ENCODE results near the gene ZNF217. TPM values are rescaled to one million over a fixed set of nuclear protein-coding genes. Genes with fewer than 3 reads are reported as not detected.

Gene ZNF217
- total RNA-seq, 1 donor from 2014 or later = 40.8 TPM

DNA sequence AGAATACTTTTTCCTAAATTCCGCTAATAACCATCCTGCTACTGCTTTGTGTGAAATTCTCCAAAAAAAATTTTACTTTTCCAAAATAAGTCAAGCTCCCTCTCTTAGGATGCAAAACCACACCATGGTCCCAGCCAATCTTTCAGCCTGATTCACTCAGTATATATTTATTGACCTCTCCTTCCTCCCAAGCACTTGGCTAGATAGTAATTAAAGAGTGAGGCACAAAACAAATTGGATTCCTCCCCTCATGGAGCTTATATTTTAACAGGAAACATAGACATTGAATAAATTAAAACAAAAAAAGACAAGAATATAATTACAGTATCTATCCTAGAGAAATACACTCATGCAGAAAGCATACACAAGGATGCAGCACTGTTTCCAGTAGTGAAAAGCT is 9.0 kb upstream of the ZNF217 start:
- no peak for TF ChIP-seq CTCF (IDR thresholded peaks at IDR 0.05; ENCODE audit: insufficient read depth, low read length, poor library complexity, severe bottlenecking)
- no peak for DNase-seq (ENCODE audit: low read depth)
- Histone ChIP-seq H3K36me3 (ENCODE audit: control insufficient read depth, insufficient read depth, low read length) (no peaks in the 10 kb centered on the region), H3K4me3 (ENCODE audit: low read depth, low read length) (no peak overlapping the region), H3K27me3 (ENCODE audit: control insufficient read depth, insufficient read depth, low read length) (no peaks in the 10 kb centered on the region)

DNA sequence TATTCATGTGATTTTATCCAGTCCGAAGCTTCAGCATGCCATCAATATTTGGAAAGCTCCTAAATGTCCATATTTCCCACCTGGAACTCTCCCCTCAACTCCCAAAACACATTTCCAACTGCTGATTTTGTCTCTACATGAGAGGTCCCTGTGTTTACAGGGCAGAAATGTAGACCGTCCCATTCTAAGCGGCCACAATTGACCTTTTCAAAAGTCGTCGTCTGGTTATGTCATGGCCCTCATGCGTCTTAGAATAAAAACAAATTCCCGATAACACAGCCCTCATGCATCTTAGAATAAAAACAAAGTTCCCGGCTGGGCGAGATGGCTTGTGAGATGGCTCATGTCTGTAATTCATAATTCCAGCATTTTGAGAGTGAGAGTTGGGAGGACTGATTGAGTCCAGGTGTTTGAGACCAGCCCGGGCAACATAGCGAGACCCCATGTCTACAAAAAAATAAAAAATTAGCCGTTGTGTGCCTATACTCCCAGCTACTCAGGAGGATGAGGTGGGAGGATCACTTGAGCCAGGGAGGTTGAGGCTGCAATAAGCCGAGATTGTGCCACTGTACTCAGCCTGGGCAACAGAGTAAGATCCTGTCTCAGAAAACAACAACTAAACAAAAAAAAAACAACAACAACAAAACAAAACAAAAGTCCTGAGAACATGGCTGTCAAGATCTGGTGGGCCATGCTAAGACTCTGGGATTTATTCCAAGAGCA is 6.4 kb upstream of the ZNF217 start:
- Histone ChIP-seq H3K27me3 (ENCODE audit: control insufficient read depth, insufficient read depth, low read length) (no peaks in the 10 kb centered on the region), H3K36me3 (ENCODE audit: control insufficient read depth, insufficient read depth, low read length) (no peaks in the 10 kb centered on the region)
- TF ChIP-seq CTCF (IDR thresholded peaks at IDR 0.05; ENCODE audit: insufficient read depth, low read length, poor library complexity, severe bottlenecking) = no peak

DNA sequence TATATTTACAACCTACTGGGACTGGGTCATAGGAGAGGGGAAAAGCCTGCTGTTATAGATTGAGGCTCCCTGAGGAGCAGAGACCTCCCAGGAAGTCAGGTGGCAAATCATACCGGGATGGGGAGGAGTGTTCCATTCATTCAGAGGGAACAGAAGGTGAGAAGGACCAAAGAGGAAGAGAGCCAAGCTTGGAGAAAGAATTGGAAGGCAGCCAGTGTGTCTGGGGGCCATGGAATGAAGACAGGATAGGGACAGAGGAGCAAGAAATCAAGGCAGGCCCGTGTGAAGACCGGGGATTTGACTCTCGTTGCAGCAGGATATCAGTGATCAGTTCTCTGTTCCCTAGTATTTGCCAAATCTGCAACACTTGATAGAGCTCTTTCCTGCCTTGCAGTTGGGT is 5.7 kb upstream of the ZNF217 start:
- H3K4me3 ChIP-seq (ENCODE audit: low read depth, low read length) = no peak overlapping the region
- H3K27me3 ChIP-seq (ENCODE audit: control insufficient read depth, insufficient read depth, low read length) = no peaks in the 10 kb centered on the region
- TF ChIP-seq CTCF (IDR thresholded peaks at IDR 0.05; ENCODE audit: insufficient read depth, low read length, poor library complexity, severe bottlenecking) = no peak
- H3K36me3 ChIP-seq (ENCODE audit: control insufficient read depth, insufficient read depth, low read length) = no peaks in the 10 kb centered on the region
- no peak for DNase-seq (ENCODE audit: low read depth)

More for the DNA sequence above, 6.4 kb upstream of the ZNF217 start:
- DNase-seq (ENCODE audit: low read depth) = no peak
- no peak overlapping the region for H3K4me3 ChIP-seq (ENCODE audit: low read depth, low read length)

- DNase-seq (ENCODE audit: low read depth) = no peak
- H3K36me3 ChIP-seq (ENCODE audit: control insufficient read depth, insufficient read depth, low read length) = no peaks in the 10 kb centered on the region
- H3K27me3 ChIP-seq (ENCODE audit: control insufficient read depth, insufficient read depth, low read length) = no peaks in the 10 kb centered on the region
- H3K4me3 ChIP-seq (ENCODE audit: low read depth, low read length) = no peak overlapping the region
- TF ChIP-seq CTCF (IDR thresholded peaks at IDR 0.05; ENCODE audit: insufficient read depth, low read length, poor library complexity, severe bottlenecking) = no peak
Observed at GRCh38 chr20:53599044-53599362, 5.4 kb upstream of the ZNF217 start.

GRCh38 chr20:53598140-53599043 is 4.8 kb upstream of the ZNF217 start:
- no peaks in the 10 kb centered on the region for H3K27me3 ChIP-seq (ENCODE audit: control insufficient read depth, insufficient read depth, low read length)
- DNase-seq (ENCODE audit: low read depth) = no peak
- H3K4me3 ChIP-seq (ENCODE audit: low read depth, low read length) = no peak overlapping the region
- no peaks in the 10 kb centered on the region for H3K36me3 ChIP-seq (ENCODE audit: control insufficient read depth, insufficient read depth, low read length)
- no peak for TF ChIP-seq CTCF (IDR thresholded peaks at IDR 0.05; ENCODE audit: insufficient read depth, low read length, poor library complexity, severe bottlenecking)

All from kidney epithelial cell (primary cell).